H9 (cell line): ENCODE data around the gene MTMR8. TPM values are rescaled to one million over a fixed set of nuclear protein-coding genes. Genes with fewer than 3 reads are reported as not detected.

ENCODE experiments used
- DNase-seq: peaks from one replicate; pipeline ENCODE4 v3.0.0-alpha.2; 2017
- H2AFZ ChIP-seq: one replicate; pipeline ENCODE4 v1.6.1; 2013; ENCODE audit warnings: mild to moderate bottlenecking, low read length, control low read depth, moderate library complexity
- H2AK5ac ChIP-seq: 2 replicates; pipeline ENCODE4 v1.6.1; 2013; ENCODE audit warnings: low read length, control low read depth, mixed read lengths; ENCODE audit not compliant: insufficient read length
- H2BK120ac ChIP-seq: one replicate; pipeline ENCODE4 v1.6.1; 2013; ENCODE audit warnings: low read depth, mild to moderate bottlenecking, low read length, control low read depth, inconsistent platforms; ENCODE audit not compliant: poor library complexity, severe bottlenecking
- H2BK12ac ChIP-seq: 2 replicates; pipeline ENCODE4 v1.6.1; 2013; ENCODE audit warnings: low read length, control low read depth, mixed read lengths, low read depth; ENCODE audit not compliant: insufficient read length
- H2BK15ac ChIP-seq: 2 replicates; pipeline ENCODE4 v1.6.1; 2013; ENCODE audit warnings: low read depth, low read length, control low read depth
- H2BK20ac ChIP-seq: one replicate; pipeline ENCODE4 v1.6.1; 2013; ENCODE audit warnings: low read depth, mild to moderate bottlenecking, low read length, control low read depth, inconsistent platforms; ENCODE audit not compliant: poor library complexity, severe bottlenecking
- H2BK5ac ChIP-seq: 2 replicates; pipeline ENCODE4 v1.6.1; 2013; ENCODE audit warnings: low read length, control low read depth, mixed read lengths; ENCODE audit not compliant: insufficient read length
- H3K14ac ChIP-seq: 2 replicates; pipeline ENCODE4 v1.6.1; 2013; ENCODE audit warnings: low read length, control low read depth; ENCODE audit not compliant: insufficient read depth
- H3K18ac ChIP-seq: 2 replicates; pipeline ENCODE4 v1.6.1; 2013; ENCODE audit warnings: low read depth, mild to moderate bottlenecking, mixed read lengths, low read length, control low read depth; ENCODE audit not compliant: insufficient read length
- H3K23ac ChIP-seq: 2 replicates; pipeline ENCODE4 v1.6.1; 2013; ENCODE audit warnings: low read length, control low read depth, mixed read lengths, low read depth; ENCODE audit not compliant: insufficient read length
- H3K23me2 ChIP-seq: 2 replicates; pipeline ENCODE4 v1.6.1; 2013; ENCODE audit warnings: low read depth, mild to moderate bottlenecking, mixed read lengths, low read length, control low read depth; ENCODE audit not compliant: insufficient read length, poor library complexity, severe bottlenecking
- H3K27ac ChIP-seq: 2 replicates; pipeline ENCODE4 v1.5.1; 2013; ENCODE audit warnings: low read length, control low read depth, mixed read lengths, low read depth; ENCODE audit not compliant: insufficient read length
- H3K27me3 ChIP-seq: 2 replicates; pipeline ENCODE4 v1.6.1; 2013; ENCODE audit warnings: low read length, control low read depth, inconsistent platforms; ENCODE audit not compliant: insufficient read depth
- H3K4ac ChIP-seq: 2 replicates; pipeline ENCODE4 v1.6.1; 2013; ENCODE audit warnings: low read depth, mild to moderate bottlenecking, control low read depth, inconsistent platforms, low read length, moderate library complexity
- H3K4me1 ChIP-seq: 2 replicates; pipeline ENCODE4 v1.6.1; 2013; ENCODE audit warnings: low read length, control low read depth, inconsistent platforms; ENCODE audit not compliant: insufficient read depth
- H3K4me2 ChIP-seq: 2 replicates; pipeline ENCODE4 v1.6.1; 2013; ENCODE audit warnings: low read length, control low read depth, mixed read lengths; ENCODE audit not compliant: insufficient read length, insufficient read depth
- H3K56ac ChIP-seq: 2 replicates; pipeline ENCODE4 v1.6.1; 2013; ENCODE audit warnings: low read depth, mild to moderate bottlenecking, mixed read lengths, low read length, control low read depth; ENCODE audit not compliant: insufficient read length
- H3K79me1 ChIP-seq: 2 replicates; pipeline ENCODE4 v1.6.1; 2013; ENCODE audit warnings: low read depth, mild to moderate bottlenecking, moderate library complexity, low read length, control low read depth, inconsistent platforms; ENCODE audit not compliant: insufficient read depth, poor library complexity, severe bottlenecking
- H3K79me2 ChIP-seq: 2 replicates; pipeline ENCODE4 v1.6.1; 2013; ENCODE audit warnings: low read length, control low read depth, inconsistent platforms; ENCODE audit not compliant: insufficient read depth
- H3K9ac ChIP-seq: 2 replicates; pipeline ENCODE4 v1.6.1; 2013; ENCODE audit warnings: low read length, control low read depth, mixed read lengths; ENCODE audit not compliant: insufficient read length; ENCODE audit errors: extremely low read depth
- H3K9me3 ChIP-seq: one replicate; pipeline ENCODE4 v1.6.1; 2013; ENCODE audit warnings: low read depth, low read length, inconsistent platforms; ENCODE audit not compliant: control insufficient read depth
- H3T11ph ChIP-seq: one replicate; pipeline ENCODE4 v1.6.1; 2013; ENCODE audit warnings: mild to moderate bottlenecking, low read length, control low read depth, inconsistent platforms
- H4K20me1 ChIP-seq: one replicate; pipeline ENCODE4 v1.6.1; 2013; ENCODE audit not compliant: control insufficient read depth, insufficient read length, insufficient read depth
- H4K5ac ChIP-seq: 2 replicates; pipeline ENCODE4 v1.6.1; 2013; ENCODE audit warnings: low read depth, mild to moderate bottlenecking, mixed read lengths, low read length, control low read depth; ENCODE audit not compliant: insufficient read length
- H4K8ac ChIP-seq: replicated peaks from 2 replicates; pipeline ENCODE4 v1.6.1; 2013; ENCODE audit warnings: low read length, control low read depth, mixed read lengths, low read depth; ENCODE audit not compliant: insufficient read length
- H4K91ac ChIP-seq: 2 replicates; pipeline ENCODE4 v1.6.1; 2013; ENCODE audit warnings: low read depth, mild to moderate bottlenecking, moderate library complexity, mixed read lengths, low read length, control low read depth; ENCODE audit not compliant: insufficient read length
- H3K27ac Mint-ChIP-seq, 3 experiments: 2 replicates in 2 of 3; 3 replicates in 1 of 3; pipeline ENCODE4 v1.8.0; 2020 to 2021; ENCODE audit warnings: mixed read lengths in 3 of 3, mild to moderate bottlenecking in 1 of 3, moderate library complexity in 1 of 3
- H3K27me3 Mint-ChIP-seq: 2 replicates; pipeline ENCODE4 v1.8.0; 2021; ENCODE audit warnings: low read depth, mild to moderate bottlenecking, moderate library complexity, mixed read lengths
- H3K36me3 Mint-ChIP-seq, 3 experiments: 2 replicates in 2 of 3; 3 replicates in 1 of 3; pipeline ENCODE4 v1.8.0; 2020 to 2021; ENCODE audit warnings: low read depth in 3 of 3, mixed read lengths in 3 of 3; ENCODE audit not compliant: insufficient read depth in 1 of 3
- H3K4me1 Mint-ChIP-seq, 2 experiments: 2 replicates each; pipeline ENCODE4 v1.8.0; 2020; ENCODE audit warnings: mixed read lengths in 2 of 2
- H3K4me3 Mint-ChIP-seq, 2 experiments: 2 replicates in 1 of 2; 3 replicates in 1 of 2; pipeline ENCODE4 v1.8.0; 2020 to 2021; ENCODE audit warnings: mild to moderate bottlenecking in 2 of 2, mixed read lengths in 2 of 2, moderate library complexity in 1 of 2
- H3K9me3 Mint-ChIP-seq, 2 experiments: 2 replicates in 1 of 2; 3 replicates in 1 of 2; pipeline ENCODE4 v1.8.0; 2020; ENCODE audit warnings: mild to moderate bottlenecking in 2 of 2, mixed read lengths in 2 of 2, moderate library complexity in 1 of 2
- WGBS: extraction: QIAGEN DNeasy Blood & Tissue Kit; methylation state at CpG from one replicate; pipeline ENCODE4 v1.1.7; 2013; ENCODE audit warnings: missing lambda C conversion rate, low lambda C conversion rate, mixed read lengths; ENCODE audit not compliant: insufficient read length; ENCODE audit errors: extremely low coverage; 5-methylcytosine and 5-hydroxymethylcytosine counted together
- total RNA-seq: library from RNA; stranded (reverse); gene quantifications from 2 replicates; pipeline ENCODE4 v1.2.1, GENCODE V29; 2021
- TF ChIP-seq, protein P1 (sequence below): fragments of 200-600 bp; sonication (generic); conservative IDR thresholded peaks from 3 replicates; pipeline ENCODE4 v1.8.0; 2021; ENCODE audit warnings: antibody characterized with exemption, mild to moderate bottlenecking

Gene MTMR8
- total RNA-seq, 1 experiment from 2014 or later = 5.2 TPM

DNA sequence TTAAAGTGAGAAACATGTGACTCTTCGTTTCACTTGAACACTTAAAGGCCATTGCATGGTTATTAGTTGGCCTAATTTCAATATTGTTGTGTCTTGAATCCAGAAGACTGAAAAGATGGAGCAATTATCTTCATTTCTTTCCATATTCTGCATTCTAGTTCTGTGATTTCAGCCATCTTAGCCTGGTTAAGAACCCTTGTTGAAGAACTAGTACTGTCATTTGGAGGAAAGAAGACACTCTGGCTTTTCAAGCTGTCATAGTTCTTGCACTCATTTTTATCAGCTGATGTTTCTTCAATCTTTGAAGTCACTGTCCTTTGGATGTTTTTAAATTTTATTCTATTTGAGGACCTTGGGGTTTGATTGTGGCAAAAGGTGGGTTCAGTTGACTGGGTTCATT is 81.6 kb downstream of the MTMR8 start:
- DNase-seq = no peak
- no peaks in the 10 kb centered on the region for H3K4me1 ChIP-seq
- no peaks in the 10 kb centered on the region for H3K23me2 ChIP-seq
- H4K8ac ChIP-seq = no peak overlapping the region
- H3K4me3 Mint-ChIP-seq = no peak overlapping the region
- no peak overlapping the region for H3K27ac Mint-ChIP-seq
- no peak overlapping the region for H3K56ac ChIP-seq
- H3K4ac ChIP-seq = no peak overlapping the region
- H3K27me3 Mint-ChIP-seq = no peaks in the 10 kb centered on the region; the same call in 1 of the 2 replicates
- H3K27ac ChIP-seq = no peak overlapping the region
- H3K23ac ChIP-seq = no peak overlapping the region
- H3T11ph ChIP-seq = no peak overlapping the region
- no peak overlapping the region for H3K18ac ChIP-seq
- no peak overlapping the region for H2BK12ac ChIP-seq
- no peak overlapping the region for H2AK5ac ChIP-seq
- no peaks in the 10 kb centered on the region for H3K79me2 ChIP-seq
- no peaks in the 10 kb centered on the region for H3K4me1 Mint-ChIP-seq
- TF ChIP-seq, protein P1, sequence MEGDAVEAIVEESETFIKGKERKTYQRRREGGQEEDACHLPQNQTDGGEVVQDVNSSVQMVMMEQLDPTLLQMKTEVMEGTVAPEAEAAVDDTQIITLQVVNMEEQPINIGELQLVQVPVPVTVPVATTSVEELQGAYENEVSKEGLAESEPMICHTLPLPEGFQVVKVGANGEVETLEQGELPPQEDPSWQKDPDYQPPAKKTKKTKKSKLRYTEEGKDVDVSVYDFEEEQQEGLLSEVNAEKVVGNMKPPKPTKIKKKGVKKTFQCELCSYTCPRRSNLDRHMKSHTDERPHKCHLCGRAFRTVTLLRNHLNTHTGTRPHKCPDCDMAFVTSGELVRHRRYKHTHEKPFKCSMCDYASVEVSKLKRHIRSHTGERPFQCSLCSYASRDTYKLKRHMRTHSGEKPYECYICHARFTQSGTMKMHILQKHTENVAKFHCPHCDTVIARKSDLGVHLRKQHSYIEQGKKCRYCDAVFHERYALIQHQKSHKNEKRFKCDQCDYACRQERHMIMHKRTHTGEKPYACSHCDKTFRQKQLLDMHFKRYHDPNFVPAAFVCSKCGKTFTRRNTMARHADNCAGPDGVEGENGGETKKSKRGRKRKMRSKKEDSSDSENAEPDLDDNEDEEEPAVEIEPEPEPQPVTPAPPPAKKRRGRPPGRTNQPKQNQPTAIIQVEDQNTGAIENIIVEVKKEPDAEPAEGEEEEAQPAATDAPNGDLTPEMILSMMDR = no peak
- no peaks in the 10 kb centered on the region for H3K27me3 ChIP-seq
- H3K9me3 ChIP-seq = peaks cover 23% of the 10 kb centered on the region
- no peak overlapping the region for H4K91ac ChIP-seq
- no peak overlapping the region for H3K14ac ChIP-seq
- peaks cover 31 to 40% (median 32%) of the 10 kb centered on the region in 3 experiments for H3K36me3 Mint-ChIP-seq
- no peak overlapping the region for H3K4me2 ChIP-seq
- H4K5ac ChIP-seq = no peak overlapping the region
- H3K9ac ChIP-seq = no peak overlapping the region
- no peak overlapping the region for H2AFZ ChIP-seq
- H2BK20ac ChIP-seq = no peak overlapping the region
- H2BK5ac ChIP-seq = no peak overlapping the region
- H4K20me1 ChIP-seq = no peaks in the 10 kb centered on the region
- no peaks in the 10 kb centered on the region for H3K79me1 ChIP-seq
- peaks cover 88 to 91% of the 10 kb centered on the region in 2 experiments for H3K9me3 Mint-ChIP-seq
- no peak overlapping the region for H2BK15ac ChIP-seq
- no CpG with 5 or more reads among the region's 1 CpG for WGBS
- H2BK120ac ChIP-seq = no peak overlapping the region
